Femur (tissue), 1 donor: ENCODE data around the gene TOR4A.

ENCODE experiments used
- DNase-seq: peaks from one replicate; pipeline ENCODE4 v3.0.0-alpha.2; 2017

The TOR4A gene

GRCh38 chr9:137309368-137310188, 32.1 kb downstream of the TOR4A start:
- DNase-seq: no peak

DNA sequence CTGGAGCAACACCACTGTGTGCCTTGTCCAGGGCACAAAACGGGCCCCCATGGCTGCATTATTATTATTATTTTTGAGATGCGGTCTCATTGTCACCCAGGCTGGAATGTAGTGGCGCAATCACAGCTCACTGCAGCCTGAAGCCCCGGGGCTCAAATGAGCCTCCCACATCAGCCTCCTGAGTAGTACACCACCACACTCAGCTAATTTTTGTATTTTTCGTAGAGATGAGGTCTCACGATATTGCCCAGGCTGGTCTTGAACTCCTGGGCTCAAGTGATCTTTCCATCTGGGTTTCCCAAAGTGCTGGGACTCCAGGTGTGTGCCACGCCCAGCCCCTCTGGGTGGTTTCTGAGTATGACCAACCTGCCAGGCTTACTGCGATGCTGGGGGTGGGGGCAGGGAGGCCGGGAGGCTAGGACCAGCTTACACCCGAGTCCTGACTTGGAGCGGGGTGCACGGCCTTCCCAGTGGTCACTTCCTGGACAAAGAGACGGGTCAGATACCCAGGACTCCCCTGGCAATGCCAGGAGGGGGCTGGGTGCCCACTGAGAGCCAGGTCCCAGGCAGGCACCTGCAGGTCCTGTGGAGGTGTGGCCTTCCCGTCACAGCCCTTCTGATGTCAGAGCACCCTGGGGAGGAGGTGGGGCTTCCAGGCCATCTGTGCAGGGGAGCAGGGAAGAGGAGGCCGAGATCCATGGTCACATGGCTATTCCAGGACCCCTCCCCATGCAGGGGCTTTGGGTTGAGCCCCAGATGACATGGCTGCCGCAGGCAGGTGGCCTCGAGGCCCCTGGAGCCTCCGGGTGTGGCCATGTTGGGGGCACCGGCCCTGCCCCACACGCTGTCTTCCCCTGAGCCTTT, 32.9 kb downstream of the TOR4A start:
- DNase-seq: peak; percentile 21

DNA sequence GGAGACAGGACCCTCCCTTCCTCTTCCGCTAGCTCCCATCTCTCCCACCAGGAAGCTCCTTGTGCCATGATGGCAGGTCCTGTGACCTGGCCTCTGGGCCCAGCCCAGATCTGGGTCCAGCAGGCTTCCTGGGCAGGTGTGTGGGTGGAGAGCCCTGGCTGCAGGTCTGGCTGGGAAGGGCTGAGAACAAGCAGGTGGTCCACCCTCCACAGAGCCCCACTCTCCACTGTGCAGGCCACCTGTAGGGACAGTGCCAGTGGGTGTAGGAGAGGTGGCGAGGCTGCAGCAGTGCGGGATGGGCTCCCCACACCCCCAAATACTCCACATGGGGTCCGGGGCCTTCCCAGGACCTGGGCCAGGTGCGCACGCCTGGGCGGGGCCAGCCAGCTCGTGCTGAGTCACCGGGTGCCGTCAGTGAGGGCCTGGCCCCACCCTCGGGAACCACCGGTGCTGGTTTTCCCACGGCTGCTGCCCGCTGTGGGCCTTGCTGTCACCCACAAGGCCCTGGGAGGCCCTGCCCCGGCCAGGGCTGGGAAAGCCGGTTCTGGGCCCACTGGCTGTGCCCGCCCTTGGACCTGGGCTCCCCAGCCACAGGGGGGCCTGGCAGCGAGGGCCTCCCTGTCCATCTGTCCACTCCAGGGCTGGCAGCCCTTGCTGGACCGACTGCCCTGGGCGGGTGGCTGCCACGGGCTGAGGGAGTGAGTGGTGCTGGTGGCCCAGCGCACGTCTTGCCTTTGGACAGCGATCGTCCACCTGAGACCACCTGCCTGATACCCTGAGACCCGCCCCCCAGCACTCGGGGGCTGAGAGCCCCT, 33.9 kb downstream of the TOR4A start:
- DNase-seq: peak; percentile 21

DNA sequence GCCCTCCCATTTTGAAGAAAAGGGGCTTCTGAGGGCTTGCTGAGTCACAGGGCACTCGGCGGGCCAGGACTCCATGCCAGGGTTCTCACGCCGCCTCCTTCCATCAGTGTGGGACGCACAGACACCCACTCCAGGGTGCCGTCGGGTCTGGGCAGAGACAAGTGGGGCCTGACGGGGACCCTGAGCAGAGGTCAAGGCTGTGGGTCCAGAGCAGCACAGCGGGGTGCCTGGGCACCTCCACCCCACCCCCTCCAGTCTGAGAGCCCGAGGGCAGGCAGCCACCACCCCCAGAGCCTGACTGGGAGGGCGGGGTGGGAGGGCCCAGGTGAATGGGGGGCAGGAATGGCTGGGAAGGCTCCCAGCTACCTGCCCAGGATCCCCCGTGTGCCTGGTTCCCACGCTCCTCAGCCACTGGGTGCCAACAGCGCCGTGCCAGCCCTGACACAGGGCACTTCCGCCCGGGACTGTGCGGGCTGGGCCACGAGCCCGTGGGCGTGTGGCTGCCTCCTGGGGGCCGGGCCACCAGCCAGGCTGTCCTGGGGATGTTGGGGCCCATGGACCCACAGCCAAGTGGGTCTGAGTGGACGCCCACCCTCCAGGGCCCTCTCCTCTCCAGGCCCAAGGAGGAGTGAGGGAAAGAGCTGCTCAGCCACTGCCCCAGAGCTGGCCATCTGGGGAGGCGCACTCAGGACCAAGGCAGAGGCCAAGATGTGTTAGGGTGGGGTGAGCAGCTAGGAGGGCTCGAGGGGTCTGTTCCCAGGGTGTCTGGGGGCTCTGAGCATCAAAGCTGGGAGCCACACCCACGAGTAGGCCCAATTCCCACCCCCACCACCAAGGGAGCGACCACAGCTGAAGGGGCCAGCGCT, 34.7 kb downstream of the TOR4A start:
- DNase-seq: peak; percentile 20

- DNase-seq: no peak
These were observed 35.4 kb downstream of the TOR4A start for GRCh38 chr9:137312852-137313325.

GRCh38 chr9:137313326-137313936, 35.9 kb downstream of the TOR4A start:
- no peak for DNase-seq

- no peak for DNase-seq
These were observed 36.5 kb downstream of the TOR4A start for GRCh38 chr9:137313956-137314560.

DNA sequence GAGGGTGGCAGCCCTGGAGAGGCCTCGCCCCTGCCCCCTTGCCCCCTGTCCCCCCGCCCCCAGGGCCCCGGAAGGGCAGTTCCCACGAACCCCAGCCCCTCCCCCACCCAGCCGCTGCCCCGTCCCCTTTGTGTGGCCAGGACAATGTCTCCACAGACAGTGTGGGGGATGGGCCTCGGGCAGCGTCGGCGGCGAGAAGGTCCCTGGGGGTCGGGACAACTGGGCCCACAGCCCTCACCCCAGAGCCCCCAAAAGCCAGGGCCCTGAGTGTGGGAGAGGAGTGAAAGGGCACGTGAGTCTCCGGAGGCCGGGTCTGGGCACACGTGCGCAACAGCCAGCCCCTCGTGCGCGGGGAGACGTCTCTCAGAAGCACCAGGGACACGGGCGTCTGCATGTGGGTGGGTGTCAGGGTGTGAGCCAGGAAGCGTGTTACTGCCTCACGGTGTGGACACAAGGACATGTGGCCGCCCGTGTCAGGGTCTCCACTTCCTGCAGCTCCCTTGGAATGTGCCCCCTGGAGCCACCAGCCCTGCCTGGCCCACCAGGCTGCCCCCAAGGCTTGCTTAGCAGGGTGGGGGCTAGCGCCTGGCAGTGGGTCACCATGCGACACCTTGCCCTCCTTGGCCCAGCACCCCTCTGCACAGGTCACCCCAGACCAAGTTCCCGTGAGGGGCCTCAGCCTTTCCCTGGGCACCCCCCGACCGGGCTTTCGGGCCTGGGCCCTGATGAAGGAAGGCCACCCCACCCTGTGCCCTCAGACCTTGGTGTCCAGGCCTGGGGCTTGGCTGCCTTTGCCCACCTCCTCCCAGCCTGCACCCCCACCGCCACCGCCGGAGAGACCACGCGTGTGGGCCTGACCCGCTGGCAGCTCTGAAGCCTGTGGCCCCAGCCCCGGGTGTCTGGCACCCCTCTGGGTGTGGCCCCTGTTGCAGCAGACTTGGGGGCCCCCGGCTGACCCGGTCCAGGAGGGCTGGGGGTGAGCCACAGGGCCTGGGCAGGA, 37.3 kb downstream of the TOR4A start:
- peak; percentile 22 for DNase-seq

DNA sequence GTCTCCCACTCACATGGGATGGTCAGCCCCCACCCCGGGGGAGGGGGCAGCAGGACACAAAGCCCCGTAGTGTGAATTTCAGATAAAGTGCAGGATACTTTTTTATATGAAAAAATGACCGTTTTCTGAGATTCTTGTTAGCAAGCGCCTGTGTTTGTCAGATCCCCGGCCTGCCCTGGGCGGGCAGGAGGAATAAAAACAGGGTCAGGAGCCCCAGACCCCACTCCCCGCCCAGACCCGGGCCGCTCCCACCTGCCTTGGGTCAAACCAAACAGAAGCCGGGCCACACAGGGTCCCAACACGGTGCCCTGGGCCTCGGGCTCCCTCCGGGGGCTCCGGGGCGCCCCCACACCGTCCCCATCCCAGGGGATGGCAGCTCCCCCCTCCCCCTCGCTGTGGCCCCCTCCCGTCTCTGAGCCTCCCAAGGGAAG, 38.1 kb downstream of the TOR4A start:
- DNase-seq: no peak

DNA sequence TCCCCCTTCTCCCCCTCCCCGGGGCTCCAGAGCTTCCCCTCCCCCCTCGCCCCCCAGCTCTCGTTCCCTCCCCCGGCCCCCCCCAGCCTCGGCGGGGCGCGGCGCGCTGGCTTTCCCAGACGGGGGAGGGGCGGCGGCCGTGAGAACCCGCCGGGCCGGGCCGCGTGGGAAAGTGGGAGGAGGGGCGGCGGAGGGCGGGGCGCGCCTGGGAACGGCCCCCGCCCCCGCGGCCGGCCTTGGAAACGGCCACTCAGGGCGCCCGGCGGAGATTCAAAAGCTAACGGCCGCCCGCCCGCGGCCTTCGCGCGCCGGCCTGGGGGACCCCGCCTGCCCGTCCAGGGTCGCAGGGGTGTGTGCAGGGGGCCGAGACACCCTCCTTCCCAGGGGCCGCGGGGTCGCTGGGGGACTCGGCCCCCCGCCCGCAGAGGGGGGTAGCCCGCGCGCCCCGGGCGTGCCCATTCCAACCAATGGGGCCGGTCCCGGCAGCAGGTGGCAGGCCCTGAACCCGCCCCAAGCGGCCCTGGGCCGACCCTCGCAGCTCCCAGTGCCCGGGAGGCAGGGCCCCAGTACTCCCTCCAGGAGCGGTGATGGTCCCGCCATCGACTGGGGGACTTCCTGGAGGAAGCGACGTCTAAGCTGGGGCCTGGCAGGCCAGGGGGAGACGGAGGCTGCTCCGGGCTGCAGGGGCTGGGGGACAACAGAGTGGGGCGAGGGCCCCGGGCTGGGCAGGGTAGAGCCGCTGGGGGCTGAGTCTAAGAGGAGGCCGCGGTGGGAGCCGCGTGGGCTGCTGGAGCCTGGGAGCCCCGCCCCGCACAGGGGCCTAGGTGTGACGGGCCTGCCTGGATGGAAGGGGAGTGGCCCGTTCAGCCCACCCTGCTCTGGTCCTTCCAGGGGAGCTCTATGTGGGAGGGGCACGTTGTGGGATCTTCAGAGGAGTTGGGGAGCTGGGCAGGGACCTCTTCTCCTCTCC, 38.8 kb downstream of the TOR4A start:
- DNase-seq: peak; percentile 64

GRCh38 chr9:137317021-137317717, 39.6 kb downstream of the TOR4A start:
- peak; percentile 22 for DNase-seq

- no peak for DNase-seq
These were observed 40.4 kb downstream of the TOR4A start for GRCh38 chr9:137317718-137318511.

DNA sequence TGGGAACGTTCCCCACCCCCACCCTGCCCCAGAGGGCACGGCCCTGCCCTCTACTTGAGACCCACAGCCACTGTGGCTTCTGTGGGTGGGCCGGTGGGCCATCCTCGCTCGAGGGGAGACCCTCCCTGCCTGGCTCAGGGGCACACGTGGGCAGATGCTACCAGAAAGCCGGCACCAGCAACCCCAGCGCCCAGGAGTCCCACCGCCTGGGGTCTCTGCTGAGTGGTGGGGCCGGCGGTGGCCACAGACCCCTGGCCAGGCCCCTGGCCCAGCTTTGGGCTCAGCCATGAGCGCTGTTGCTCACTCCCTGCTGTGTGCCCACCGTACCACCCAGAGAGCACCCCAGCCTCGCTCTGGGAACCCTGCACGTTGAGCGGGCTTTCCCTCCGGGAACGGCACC, 41.1 kb downstream of the TOR4A start:
- no peak for DNase-seq

GRCh38 chr9:137319011-137319738, 41.6 kb downstream of the TOR4A start:
- peak; percentile 63 for DNase-seq

- peak; percentile 22 for DNase-seq
These were observed 42.4 kb downstream of the TOR4A start for GRCh38 chr9:137319739-137320551.
